UCSD-AML1 (cell line): ENCODE measurements around the gene SYT7.

Source experiments
- DNase-seq: peaks from one replicate; lab custom pipeline; 2025; ENCODE audit not compliant: unreplicated experiment; lab: John Stamatoyannopoulos, UW

Gene SYT7

GRCh38 chr11:61609000-61609979 lies 28.4 kb upstream of the SYT7 start:
- DNase-seq: no peak

DNA sequence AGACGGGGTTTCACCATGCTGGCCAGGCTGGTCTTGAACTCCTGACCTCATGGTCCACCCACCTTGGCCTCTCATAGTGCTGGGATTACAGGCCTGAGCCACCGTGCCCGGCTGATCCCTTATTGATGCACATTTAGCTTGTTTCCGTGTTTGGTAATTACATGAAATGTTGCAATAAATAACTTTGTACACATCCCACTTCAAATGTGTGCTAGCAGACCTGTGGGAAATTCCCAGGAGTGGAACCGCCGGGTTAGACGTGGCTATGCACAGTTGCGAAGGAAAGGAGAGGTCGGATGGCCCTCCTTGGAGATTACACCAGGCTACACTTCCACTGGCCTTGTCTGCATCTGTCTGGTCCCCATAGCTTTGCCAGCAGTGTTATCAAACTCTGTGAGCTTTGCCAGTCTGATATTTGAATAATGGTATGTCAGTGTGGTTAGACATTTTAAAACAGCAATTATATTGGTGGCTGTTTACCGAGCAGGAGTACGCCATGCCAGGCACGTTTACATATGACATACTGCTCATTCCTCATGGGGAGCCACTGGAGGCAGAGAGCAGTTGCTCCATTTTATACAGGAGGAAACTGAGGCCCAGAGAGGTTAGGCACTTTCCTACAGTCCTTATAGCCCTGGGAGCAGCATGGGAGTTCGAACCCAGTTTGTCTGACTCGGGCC lies 27.2 kb upstream of the SYT7 start:
- DNase-seq: no peak

DNA sequence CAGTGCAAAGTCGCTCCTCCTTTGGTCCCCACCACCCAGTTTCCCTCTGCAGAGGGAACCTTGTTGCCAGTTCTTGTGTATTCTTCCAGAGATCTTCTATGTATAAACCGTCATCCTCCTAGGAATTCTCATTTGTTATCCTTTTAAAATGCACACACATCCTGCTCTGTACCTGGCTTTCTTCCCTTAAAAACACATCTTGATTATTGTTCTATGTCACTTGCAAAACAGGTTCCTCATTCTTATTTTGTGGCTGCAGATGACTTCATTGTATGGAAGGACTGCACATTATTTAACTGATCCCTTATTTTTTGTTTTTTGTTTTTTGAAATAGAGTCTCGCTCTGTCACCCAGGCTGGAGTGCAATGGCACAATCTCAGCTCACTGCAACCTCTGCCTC lies 26.6 kb upstream of the SYT7 start:
- DNase-seq: no peak

DNA sequence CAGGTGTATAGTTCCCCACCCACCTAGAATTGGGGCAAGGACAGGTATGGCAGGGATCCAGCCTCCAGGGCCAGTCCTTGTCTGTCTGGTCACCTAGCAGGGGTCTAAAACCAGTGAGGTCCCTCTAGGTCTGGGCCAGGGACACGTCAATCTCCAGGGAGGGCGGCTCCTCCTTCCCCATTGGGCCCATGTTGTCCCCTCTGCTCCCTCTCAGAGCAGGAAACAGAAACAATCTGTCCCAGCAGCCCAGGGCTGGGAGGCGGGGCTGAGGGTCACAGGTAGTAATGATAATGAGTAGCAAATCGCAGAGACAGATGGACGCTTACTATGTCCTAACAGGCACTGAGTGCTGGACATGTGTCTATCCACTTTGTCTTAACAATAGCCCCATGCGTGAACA lies 22.8 kb upstream of the SYT7 start:
- DNase-seq: no peak

- DNase-seq: no peak
These were observed 22.1 kb upstream of the SYT7 start for GRCh38 chr11:61602775-61603569.

DNA sequence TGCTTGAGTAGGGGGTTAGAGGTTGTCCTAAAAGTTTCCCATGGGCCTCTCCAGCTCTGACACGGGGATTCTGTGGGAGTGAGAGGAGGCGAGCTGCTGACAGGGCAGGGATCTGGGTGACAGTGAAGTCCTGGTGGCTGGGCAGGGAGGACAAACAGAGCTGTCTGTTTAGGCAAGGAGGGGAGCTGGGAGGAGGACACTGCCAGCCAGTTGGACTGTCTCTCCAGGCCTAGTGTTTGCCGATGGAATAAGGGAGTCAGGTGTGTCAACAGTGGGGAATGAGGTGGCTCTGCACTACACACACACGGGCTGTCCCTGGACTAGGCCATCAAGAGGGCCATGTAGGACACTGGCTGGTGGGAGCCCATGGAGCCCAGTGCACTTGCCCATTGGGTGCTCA lies 20.6 kb upstream of the SYT7 start:
- DNase-seq: no peak

GRCh38 chr11:61599968-61600710 lies 19.3 kb upstream of the SYT7 start:
- no peak for DNase-seq

DNA sequence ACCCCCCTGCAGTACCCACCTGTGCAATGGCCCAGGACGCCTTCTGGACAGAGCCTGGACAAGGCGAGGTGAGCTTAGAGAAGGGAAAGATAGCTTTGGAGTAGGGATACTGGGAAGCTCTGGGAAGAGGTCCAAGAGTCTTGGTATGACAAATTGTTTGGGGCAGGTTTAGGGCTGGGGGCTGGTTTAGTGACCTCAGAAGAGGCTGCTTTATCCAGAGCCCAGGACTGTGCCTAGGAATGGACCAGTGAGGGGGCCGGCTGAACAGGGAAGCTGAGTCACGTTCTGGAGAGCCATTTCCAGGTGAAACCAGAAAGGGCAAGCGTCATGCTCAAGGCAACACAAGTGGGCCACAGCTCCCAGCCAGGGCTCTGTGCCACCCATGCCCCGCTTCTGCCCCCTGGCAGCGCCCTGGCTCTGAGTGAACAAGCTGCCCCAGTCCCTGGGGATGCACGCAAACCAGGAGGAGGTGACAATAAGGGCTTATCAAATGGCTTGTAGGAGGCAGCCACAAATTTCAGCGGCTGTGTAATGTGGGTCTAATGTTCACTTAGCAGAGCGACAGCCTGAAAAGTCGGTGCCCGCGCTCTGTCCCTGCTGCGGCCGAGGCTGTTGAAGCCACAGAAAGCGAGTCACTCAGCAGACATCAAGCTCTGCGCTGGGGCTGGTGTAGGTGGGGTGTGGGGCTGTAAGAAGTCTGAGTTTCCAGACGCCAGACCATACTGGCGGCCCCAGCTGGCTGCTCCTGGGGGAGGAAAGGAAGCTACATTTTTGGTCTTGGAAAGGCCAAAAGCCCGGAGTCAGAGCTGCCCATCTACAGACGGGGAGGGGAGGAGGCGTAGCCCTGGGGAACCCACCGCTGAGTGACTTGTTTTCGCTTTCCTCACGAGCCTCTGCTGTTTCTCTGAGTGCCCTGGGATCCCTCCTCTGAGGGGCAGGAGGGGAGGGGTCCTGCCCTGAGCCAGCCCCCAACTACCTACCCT lies 18.3 kb upstream of the SYT7 start:
- DNase-seq: no peak

DNA sequence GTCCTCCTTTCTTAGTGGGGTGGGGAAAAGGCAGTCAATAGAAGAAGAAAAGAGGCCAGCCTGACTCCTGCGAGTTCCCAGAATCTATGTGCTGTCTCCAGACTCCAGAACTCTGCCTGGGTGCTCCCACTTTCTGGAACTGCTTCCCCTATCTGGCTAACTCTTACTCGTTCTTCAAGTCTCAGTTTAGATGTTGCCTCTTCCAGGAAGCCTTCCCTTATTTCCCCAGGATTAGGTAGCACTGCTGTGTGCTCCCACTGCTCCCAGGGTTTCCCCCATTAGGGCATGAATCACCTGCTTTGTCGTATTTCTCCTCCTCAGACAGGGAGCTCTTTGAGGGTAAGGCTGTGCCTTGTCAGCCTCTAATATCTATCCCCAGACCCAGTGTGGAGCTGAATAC lies 17.5 kb upstream of the SYT7 start:
- no peak for DNase-seq

- DNase-seq: no peak
These were observed 16.1 kb upstream of the SYT7 start for GRCh38 chr11:61596990-61597389.

GRCh38 chr11:61596542-61596941 lies 15.7 kb upstream of the SYT7 start:
- no peak for DNase-seq

- DNase-seq: no peak
These were observed 14.0 kb upstream of the SYT7 start for GRCh38 chr11:61594907-61595257.

GRCh38 chr11:61593151-61593550 lies 12.3 kb upstream of the SYT7 start:
- no peak for DNase-seq

GRCh38 chr11:61592176-61592575 lies 11.3 kb upstream of the SYT7 start:
- DNase-seq: no peak

DNA sequence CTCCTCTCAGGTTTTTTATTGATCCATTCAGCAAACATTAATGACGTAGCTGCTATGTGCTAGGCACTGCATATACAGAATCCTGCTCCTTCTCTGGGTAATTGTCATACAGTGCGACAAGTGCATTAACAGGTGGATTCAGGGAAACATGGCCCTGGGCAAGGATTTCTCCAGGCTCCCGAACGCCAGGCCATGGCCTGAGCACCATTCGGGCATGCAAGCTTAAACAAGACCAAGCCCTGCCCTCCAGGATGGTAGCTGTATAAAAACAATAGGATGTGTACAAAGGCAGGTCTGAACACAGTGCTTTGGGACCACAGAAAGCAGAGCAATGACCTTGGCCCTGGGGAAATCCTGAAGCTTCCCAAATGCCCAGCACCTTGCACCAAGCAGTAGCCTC lies 9.1 kb upstream of the SYT7 start:
- no peak for DNase-seq

DNA sequence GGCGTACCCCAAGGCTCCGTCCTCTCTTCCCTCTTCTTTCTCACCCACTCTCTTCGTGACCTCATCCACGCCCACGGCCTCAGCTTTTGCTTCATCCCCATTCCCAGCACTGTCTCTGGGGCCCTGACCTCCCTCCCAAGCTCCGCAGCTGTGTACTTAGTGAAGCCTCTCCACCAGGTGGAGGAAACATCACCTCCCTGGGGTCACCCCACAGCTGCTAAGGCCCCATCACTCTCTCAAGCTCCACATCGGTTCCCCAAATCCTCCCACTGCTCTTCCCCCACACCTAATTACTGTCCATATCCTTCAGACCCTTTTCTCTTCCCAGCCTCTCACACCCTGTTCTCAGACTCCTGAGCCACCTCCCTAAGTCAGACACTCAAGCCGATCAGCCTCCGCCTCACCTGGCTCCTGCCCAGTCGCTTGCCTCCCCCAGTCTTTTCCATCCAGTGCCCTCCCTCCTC lies 7.9 kb upstream of the SYT7 start:
- DNase-seq: no peak

DNA sequence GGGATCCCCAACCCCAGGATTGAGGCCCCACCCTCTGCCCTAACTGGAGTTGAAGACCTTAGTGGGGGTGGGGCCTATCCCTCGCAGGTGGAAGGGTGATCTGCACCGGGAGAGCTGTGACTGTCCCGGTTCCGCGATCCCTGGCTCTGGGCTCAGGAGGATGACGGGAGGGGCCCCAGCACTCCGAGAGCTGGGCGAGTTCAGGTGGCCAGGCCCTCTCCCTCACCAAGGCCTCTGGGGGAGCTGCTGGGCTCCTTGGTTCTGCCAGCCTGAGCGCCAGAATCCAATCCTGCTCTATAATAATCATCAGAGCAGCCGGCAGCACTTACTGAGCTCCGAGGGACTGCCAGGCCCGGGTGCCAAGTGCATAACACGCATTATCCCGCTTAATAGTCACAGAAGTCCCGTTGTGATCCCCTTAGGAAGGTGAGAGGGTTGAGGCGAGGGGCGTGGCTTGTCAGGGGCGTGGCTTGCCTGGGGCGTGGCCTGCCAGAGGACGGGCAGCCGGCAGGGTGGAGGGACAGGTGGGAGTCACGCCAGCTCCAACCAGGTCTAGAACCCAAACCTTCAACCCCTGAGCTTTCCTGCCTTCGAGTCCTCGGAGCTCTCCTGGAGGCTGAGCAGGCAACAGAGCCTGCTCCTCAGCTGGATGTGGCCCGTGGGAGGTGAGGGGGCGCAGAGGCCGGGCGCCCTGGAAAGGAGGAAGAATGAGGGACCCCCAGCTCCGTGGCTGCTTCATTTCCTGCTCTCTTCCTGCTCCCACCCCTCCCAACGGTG lies 7.3 kb upstream of the SYT7 start:
- no peak for DNase-seq

- no peak for DNase-seq
These were observed 6.7 kb upstream of the SYT7 start for GRCh38 chr11:61587541-61587941.
